K562 (cell line): Measurements from ENCODE around the gene PLPP1. TPM values are rescaled to one million over a fixed set of nuclear protein-coding genes. Genes with fewer than 3 reads are reported as not detected.
A peak's percentile ranks its signal among the peaks of the same experiment; 100 is the strongest.

Experiments used
- ARID2 ChIP-seq: fragments of 450-650 bp; IDR thresholded peaks from 2 replicates; pipeline ENCODE4 v1.6.1; 2017; ENCODE audit warnings: antibody characterized with exemption, mild to moderate bottlenecking
- ATF7 ChIP-seq: fragments of 450-650 bp; IDR thresholded peaks from 2 replicates; pipeline ENCODE4 v1.7.1; 2014; ENCODE audit warnings: mild to moderate bottlenecking, moderate library complexity
- CBX1 ChIP-seq: sonication (generic); IDR thresholded peaks from 2 replicates; pipeline ENCODE4 v1.6.1; 2016; ENCODE audit warnings: antibody characterized with exemption, low read depth, mild to moderate bottlenecking
- CHCHD3 ChIP-seq: fragments of 250-450 bp; sonication (Bioruptor Pico); IDR thresholded peaks from 2 replicates; pipeline ENCODE4 v2.1.2; 2022; ENCODE audit warnings: mild to moderate bottlenecking
- DACH1 ChIP-seq: fragments of 450-650 bp; IDR thresholded peaks from 2 replicates; pipeline ENCODE4 v1.6.1; 2018; ENCODE audit not compliant: partially characterized antibody
- EGR1 ChIP-seq: fragments of 450-650 bp; conservative IDR thresholded peaks from 2 replicates; pipeline ENCODE4 v1.6.1; 2017; ENCODE audit warnings: mild to moderate bottlenecking
- FOSL1 ChIP-seq: fragments of 200-800 bp; sonication (Bioruptor generic); conservative IDR thresholded peaks from 2 replicates; pipeline ENCODE4 v1.6.1; 2016; ENCODE audit warnings: missing genetic modification characterization, missing compliant biosample characterization
- IRF2 ChIP-seq: sonication (generic); formaldehyde crosslinking; IDR thresholded peaks from 2 replicates; pipeline ENCODE4 v1.8.1; 2022; ENCODE audit warnings: mild to moderate bottlenecking, missing genetic modification reagents
- MAFG ChIP-seq: fragments of 450-650 bp; conservative IDR thresholded peaks from 2 replicates; pipeline ENCODE4 v1.6.1; 2016; ENCODE audit warnings: missing genetic modification characterization, missing compliant biosample characterization
- SMAD2 ChIP-seq: fragments of 150-350 bp; IDR thresholded peaks from 2 replicates; pipeline ENCODE4 v1.6.1; 2014; ENCODE audit warnings: low read depth, mild to moderate bottlenecking, low read length
- SMARCA4 ChIP-seq: fragments of 450-650 bp; IDR thresholded peaks from 2 replicates; pipeline ENCODE4 v1.6.1; 2016
- SMARCB1 ChIP-seq: IDR thresholded peaks from 2 replicates; pipeline ENCODE4 v1.6.1; 2011; ENCODE audit warnings: improper control_type of control experiment, low read depth; ENCODE audit not compliant: insufficient read length
- SOX6 ChIP-seq: fragments of 450-650 bp; IDR thresholded peaks from 2 replicates; pipeline ENCODE4 v1.6.1; 2014; ENCODE audit warnings: mild to moderate bottlenecking
- SP2 ChIP-seq: IDR thresholded peaks from 2 replicates; pipeline ENCODE4 v1.6.1; 2011; ENCODE audit warnings: mild to moderate bottlenecking, low read depth, low read length, moderate library complexity; ENCODE audit not compliant: poor library complexity, severe bottlenecking; ENCODE audit errors: extremely low read depth
- ZBED1 ChIP-seq: IDR thresholded peaks from 2 replicates; pipeline ENCODE4 v1.6.1; 2014
- ZNF274 ChIP-seq: IDR thresholded peaks from 2 replicates; pipeline ENCODE4 v1.6.1; 2011; ENCODE audit warnings: low read depth, mild to moderate bottlenecking, low read length, moderate library complexity, borderline replicate concordance
- ZNF740 ChIP-seq, 3 experiments: fragments of 200-800 bp in 1 of 3; sonication (Bioruptor generic) in 1 of 3; sonication (generic) in 1 of 3; formaldehyde crosslinking in 1 of 3; IDR thresholded peaks; 2 replicates each; pipeline versions ENCODE4 v1.6.1 to v1.8.0; 2016 to 2022; ENCODE audit warnings: mild to moderate bottlenecking in 2 of 3, missing compliant biosample characterization in 2 of 3, missing genetic modification characterization in 2 of 3, missing genetic modification reagents in 1 of 3
- polyA plus RNA-seq, 8 experiments: library from polyadenylated mRNA; depleted of rRNA in 4 of 8; stranded (reverse) in 5 of 8; unstranded in 3 of 8; fragments of >200 nt; fragmentation: Nextera tagmentation in 2 of 8; fragmentation: Illumina TruSeq in 1 of 8; extraction: Ambion mirVana in 2 of 8; extraction: Trizol in 1 of 8; gene quantifications; 2 replicates each; pipeline versions ENCODE4 v1.2.1 to v1.2.3, GENCODE V29; 2011 to 2014; ENCODE audit warnings: inconsistent platforms in 1 of 8, missing spikeins in 1 of 8
- total RNA-seq, 7 experiments: library from RNA; depleted of rRNA in 6 of 7; stranded (reverse); fragments of >200 nt in 6 of 7; fragmentation: Illumina TruSeq in 2 of 7; extraction: Trizol in 2 of 7; gene quantifications; 2 replicates each; pipeline versions ENCODE4 v1.2.1 to v1.2.3, GENCODE V29; 2011 to 2021; ENCODE audit warnings: low replicate concordance in 1 of 7
- TF ChIP-seq, protein P1 (sequence below): fragments of 450-650 bp; IDR thresholded peaks from 2 replicates; pipeline ENCODE4 v1.6.1; 2016; ENCODE audit warnings: mild to moderate bottlenecking, moderate library complexity

Gene PLPP1
- total and polyA plus RNA-seq, 9 of the 15 experiments (the other 6 are each of a cell fraction or from before 2014, with no cell fraction given): 0.04 to 0.24 (median 0.04) TPM; not detected in 6

DNA sequence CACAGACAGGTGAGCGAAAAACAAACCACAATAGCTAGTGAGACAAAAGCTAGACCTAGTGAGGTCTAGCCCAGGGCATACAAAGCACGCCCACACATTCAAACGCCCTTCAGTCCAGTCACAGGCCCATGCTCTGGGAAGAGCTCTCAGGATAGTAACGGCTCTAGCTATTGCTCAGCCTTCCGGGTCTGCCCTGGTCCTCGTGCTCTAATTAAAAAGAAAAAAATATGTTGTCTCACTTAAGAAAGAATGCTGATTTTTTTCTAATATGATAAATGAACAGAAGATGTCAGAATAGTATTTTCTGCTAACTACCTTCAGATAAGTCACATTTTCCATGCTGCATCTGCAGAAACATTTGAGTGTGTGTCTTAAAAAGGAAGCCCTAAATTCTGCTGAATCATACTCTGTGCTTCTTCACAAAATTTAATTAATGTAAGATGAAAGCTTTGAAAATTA lies 94.5 kb downstream of the PLPP1 start (continued):
- TF ChIP-seq SMARCA4 (0 out of 2 replicates have a peak, but pooled peaks have one; percentile 36), SP2 (no peak), CBX1 (no peak), ATF7 (no peak), FOSL1 (tag) (0 out of 2 replicates have a peak, but pooled peaks have one; percentile 47), ARID2 (no peak), ZNF740 (CRISPR knock-in tag; IDR thresholded peaks at IDR 0.05) (no peak), ZNF740 (tag; IDR thresholded peaks at IDR 0.05) (no peak), DACH1 (no peak), CHCHD3 (no peak), ZBED1 (no peak), EGR1 (peak; percentile 82), ZNF274 (no peak), MAFG (tag) (peak; percentile 85), SOX6 (no peak), SMAD2 (no peak), IRF2 (CRISPR knock-in tag) (no peak), SMARCB1 (no peak)
- TF ChIP-seq, protein P1, sequence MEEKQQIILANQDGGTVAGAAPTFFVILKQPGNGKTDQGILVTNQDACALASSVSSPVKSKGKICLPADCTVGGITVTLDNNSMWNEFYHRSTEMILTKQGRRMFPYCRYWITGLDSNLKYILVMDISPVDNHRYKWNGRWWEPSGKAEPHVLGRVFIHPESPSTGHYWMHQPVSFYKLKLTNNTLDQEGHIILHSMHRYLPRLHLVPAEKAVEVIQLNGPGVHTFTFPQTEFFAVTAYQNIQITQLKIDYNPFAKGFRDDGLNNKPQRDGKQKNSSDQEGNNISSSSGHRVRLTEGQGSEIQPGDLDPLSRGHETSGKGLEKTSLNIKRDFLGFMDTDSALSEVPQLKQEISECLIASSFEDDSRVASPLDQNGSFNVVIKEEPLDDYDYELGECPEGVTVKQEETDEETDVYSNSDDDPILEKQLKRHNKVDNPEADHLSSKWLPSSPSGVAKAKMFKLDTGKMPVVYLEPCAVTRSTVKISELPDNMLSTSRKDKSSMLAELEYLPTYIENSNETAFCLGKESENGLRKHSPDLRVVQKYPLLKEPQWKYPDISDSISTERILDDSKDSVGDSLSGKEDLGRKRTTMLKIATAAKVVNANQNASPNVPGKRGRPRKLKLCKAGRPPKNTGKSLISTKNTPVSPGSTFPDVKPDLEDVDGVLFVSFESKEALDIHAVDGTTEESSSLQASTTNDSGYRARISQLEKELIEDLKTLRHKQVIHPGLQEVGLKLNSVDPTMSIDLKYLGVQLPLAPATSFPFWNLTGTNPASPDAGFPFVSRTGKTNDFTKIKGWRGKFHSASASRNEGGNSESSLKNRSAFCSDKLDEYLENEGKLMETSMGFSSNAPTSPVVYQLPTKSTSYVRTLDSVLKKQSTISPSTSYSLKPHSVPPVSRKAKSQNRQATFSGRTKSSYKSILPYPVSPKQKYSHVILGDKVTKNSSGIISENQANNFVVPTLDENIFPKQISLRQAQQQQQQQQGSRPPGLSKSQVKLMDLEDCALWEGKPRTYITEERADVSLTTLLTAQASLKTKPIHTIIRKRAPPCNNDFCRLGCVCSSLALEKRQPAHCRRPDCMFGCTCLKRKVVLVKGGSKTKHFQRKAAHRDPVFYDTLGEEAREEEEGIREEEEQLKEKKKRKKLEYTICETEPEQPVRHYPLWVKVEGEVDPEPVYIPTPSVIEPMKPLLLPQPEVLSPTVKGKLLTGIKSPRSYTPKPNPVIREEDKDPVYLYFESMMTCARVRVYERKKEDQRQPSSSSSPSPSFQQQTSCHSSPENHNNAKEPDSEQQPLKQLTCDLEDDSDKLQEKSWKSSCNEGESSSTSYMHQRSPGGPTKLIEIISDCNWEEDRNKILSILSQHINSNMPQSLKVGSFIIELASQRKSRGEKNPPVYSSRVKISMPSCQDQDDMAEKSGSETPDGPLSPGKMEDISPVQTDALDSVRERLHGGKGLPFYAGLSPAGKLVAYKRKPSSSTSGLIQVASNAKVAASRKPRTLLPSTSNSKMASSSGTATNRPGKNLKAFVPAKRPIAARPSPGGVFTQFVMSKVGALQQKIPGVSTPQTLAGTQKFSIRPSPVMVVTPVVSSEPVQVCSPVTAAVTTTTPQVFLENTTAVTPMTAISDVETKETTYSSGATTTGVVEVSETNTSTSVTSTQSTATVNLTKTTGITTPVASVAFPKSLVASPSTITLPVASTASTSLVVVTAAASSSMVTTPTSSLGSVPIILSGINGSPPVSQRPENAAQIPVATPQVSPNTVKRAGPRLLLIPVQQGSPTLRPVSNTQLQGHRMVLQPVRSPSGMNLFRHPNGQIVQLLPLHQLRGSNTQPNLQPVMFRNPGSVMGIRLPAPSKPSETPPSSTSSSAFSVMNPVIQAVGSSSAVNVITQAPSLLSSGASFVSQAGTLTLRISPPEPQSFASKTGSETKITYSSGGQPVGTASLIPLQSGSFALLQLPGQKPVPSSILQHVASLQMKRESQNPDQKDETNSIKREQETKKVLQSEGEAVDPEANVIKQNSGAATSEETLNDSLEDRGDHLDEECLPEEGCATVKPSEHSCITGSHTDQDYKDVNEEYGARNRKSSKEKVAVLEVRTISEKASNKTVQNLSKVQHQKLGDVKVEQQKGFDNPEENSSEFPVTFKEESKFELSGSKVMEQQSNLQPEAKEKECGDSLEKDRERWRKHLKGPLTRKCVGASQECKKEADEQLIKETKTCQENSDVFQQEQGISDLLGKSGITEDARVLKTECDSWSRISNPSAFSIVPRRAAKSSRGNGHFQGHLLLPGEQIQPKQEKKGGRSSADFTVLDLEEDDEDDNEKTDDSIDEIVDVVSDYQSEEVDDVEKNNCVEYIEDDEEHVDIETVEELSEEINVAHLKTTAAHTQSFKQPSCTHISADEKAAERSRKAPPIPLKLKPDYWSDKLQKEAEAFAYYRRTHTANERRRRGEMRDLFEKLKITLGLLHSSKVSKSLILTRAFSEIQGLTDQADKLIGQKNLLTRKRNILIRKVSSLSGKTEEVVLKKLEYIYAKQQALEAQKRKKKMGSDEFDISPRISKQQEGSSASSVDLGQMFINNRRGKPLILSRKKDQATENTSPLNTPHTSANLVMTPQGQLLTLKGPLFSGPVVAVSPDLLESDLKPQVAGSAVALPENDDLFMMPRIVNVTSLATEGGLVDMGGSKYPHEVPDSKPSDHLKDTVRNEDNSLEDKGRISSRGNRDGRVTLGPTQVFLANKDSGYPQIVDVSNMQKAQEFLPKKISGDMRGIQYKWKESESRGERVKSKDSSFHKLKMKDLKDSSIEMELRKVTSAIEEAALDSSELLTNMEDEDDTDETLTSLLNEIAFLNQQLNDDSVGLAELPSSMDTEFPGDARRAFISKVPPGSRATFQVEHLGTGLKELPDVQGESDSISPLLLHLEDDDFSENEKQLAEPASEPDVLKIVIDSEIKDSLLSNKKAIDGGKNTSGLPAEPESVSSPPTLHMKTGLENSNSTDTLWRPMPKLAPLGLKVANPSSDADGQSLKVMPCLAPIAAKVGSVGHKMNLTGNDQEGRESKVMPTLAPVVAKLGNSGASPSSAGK: peak; percentile 37; the same call in 1 of the 2 replicates
